Measurements from ENCODE around the gene MYL6.

MYL6 gene

GRCh38 chr12:56158926-56159461 is 835 bp downstream of the MYL6 start:
- DNase-seq, result peak; percentile 36

GRCh38 chr12:56159482-56160192 is 1.5 kb downstream of the MYL6 start:
- no peak for DNase-seq

DNA sequence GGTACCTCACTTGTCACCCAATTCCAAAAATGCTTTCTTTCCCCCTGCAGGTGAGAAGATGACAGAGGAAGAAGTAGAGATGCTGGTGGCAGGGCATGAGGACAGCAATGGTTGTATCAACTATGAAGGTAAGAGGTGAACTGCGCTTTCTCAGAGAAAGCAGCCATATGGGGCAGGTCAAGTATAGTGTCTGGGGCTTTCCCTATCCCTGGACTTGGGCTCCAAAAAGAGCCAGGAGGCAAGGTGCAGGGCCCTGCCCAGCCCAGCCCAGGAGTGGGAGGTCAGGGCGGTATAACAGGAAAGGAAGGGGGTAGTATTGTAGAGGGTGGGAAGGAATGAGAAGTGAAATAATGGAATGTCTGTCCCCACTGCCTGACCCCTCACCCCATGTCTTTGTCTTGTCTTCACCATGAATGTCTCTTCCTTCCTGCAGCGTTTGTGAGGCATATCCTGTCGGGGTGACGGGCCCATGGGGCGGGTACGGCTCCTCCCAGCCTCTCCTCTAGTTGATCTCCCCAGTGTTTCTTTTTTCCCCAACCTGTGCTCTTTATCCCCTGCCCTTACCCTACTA is 2.1 kb downstream of the MYL6 start:
- DNase-seq, result no peak

- DNase-seq, result no peak
Observed at GRCh38 chr12:56160894-56161689, 2.9 kb downstream of the MYL6 start.

- DNase-seq, result no peak
Observed at GRCh38 chr12:56161690-56162351, 3.7 kb downstream of the MYL6 start.

DNA sequence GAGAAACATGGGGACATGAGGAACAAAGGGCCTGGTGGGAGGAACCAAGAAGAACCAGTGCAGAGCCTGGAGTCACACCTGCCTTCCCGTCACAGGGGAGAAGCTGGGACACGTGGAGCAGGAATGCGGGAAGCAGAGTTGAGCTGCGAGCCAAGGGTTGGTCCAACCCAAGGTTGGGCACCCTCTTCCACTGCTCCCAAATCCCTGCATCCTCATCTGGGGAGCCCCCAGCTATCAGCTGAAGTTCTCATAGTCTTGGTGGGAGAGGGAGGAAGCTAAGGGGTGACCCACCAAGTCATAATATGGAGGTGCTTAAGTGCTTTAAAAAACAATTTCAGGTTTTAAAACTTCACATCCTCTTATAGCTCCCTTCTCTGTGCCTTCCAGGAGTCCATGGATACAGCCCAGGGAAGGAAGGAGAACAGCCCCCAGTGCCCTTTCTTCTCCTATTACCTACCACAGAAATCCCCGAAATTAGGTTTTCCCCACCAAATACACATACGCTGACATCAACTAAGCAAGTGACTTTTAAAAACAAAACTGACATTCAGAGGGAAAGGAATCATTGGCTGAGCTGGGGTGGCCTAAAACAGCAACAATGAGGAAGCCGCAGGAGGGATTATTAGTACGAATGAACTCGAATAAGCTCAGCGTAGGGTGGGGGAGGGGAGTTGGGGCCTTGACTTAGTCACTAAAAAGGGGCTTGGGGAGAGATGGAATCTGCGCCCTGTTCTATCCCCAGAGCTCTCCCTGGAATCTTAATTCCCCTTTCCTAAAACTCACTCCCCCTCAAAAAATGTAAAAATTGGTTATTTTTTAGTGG is 4.5 kb downstream of the MYL6 start:
- no peak for DNase-seq

DNA sequence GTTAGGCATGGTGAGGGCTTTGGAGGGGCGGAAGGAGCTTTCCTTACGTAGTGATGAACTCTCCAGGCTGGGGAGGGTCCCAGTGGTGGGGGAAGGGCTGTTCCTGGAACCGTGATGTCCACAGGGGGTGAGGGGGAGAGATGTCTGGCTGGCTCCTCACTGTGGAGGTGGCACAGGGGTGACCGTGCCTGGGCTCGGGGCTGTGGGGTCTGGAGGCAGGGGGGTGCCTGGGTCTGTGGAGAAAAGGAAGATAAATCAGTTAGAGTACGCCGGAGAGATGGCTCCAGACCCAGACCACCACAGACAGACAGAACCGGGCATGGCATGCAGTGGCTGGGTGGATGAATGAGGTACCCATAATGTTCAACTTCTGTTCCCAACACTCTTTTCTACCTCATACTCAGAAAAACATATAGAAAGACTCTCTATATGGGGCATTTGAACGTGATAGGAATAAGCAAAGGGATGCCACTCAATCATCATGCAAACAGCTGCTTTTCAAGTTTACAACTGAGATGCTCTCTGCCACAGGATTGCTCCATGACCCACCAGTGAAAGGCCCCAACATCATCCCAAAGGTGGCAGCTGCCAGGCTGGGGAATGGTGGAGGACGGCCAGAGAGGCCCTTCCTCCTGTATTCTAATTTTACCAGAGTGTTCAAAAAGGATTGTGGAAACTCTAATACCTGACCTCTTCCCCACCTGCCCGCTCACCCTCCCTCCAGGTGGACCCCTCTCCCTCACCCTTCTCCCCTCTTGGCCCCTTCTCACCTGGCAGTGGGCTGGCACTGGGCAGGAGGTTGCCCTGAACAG is 5.6 kb downstream of the MYL6 start:
- no peak for DNase-seq

GRCh38 chr12:56164345-56164729 is 6.2 kb downstream of the MYL6 start:
- no peak for DNase-seq

- DNase-seq, result no peak
Observed at GRCh38 chr12:56165369-56165768, 7.2 kb downstream of the MYL6 start.

DNA sequence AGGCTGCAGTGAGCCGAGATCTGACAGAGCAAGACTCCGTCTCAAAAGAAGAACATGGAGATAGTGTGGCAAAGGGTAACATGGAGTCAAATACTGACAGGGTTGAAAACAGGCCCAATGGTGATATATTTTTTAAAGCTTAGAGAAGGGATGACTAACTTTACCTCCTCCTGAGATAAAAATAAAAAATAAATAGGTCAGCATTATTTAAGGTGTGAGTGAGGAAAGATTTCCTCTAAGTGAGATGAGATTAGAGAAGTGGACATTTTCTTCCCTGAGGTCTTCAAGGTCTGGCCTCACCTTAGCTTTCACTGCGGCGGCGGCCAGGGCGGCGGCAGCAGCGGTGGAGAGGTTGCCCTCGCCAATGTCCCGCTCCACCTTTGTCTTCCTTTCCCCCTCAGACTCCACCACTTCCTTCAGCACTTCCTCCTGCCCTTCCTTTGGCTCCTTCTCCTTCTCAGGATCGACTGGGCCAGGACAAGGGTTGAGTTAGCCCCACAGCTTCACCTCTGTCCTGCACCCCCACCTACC is 11.1 kb downstream of the MYL6 start:
- DNase-seq, result no peak

GRCh38 chr12:56172839-56173238 is 14.7 kb downstream of the MYL6 start:
- no peak for DNase-seq

DNA sequence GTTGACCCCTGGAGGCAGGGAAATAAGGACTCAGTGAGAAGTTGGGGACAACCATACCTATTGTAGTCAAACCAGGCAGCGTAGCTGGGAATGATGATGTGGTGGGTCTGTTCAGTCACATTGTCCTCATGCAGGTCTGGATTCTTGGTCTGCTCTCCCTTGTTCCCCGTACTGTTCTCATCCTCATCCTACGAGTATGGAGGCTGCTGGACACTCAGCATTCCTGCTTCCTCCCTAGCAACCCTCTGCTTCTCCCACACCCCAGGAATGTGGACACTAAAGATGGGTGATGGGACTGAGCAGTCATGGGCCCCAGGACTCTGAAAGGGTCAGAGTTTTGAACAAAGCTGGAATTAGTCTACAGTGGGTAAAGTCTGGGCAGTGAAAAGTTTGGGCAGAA is 20.2 kb downstream of the MYL6 start:
- no peak for DNase-seq

DNA sequence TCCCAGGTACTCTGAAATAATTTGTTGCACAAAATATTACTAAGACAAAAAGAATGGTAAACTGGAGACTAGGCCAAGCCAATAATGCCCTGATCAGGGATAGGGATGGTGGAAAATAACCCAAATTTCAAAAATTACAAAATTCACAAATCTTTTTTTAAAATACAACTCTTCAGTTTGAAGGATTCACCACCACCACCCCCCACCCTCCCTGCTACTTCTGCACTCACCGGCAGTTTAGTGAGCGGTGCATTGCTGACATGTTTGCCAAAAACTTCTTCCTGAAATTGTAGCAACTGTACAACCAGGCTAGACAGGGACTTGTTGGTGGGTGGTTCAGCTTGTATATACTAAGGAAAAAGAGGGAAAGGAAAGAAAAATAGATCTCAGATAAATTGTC is 28.8 kb downstream of the MYL6 start:
- no peak for DNase-seq

DNA sequence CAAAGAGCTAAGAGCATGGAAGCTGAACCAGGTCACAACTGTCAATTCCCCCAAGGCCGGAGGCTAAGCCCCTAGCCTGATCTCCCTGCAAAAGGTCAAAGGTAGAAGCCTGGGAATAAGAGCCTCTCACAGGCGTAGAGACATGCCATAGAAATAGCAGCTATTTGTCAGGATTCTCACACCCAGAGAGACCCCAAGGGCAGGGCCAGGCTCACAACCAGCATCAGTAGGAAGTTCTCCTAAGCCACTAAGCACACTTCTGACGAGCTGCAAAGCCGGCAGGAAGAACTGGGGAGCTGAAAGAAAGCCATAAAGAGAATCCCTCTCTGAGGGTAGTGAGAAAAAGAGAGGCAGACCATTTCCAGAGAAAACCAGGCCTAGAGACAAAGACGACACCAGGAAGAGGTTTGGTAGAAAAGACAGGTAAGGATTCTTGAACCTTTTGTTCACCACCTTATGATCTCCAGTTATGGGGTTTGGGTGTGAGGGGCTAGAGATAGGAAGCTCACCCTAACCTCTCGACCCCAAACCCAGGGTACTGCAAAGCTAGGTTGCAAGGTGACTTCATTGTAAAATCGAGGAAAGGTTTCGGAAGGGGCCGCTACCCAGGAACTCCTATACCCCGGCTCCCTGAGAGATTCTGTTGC is 30.1 kb downstream of the MYL6 start:
- no peak for DNase-seq

GRCh38 chr12:56188778-56189098 is 30.6 kb downstream of the MYL6 start:
- DNase-seq, result peak; percentile 37

DNA sequence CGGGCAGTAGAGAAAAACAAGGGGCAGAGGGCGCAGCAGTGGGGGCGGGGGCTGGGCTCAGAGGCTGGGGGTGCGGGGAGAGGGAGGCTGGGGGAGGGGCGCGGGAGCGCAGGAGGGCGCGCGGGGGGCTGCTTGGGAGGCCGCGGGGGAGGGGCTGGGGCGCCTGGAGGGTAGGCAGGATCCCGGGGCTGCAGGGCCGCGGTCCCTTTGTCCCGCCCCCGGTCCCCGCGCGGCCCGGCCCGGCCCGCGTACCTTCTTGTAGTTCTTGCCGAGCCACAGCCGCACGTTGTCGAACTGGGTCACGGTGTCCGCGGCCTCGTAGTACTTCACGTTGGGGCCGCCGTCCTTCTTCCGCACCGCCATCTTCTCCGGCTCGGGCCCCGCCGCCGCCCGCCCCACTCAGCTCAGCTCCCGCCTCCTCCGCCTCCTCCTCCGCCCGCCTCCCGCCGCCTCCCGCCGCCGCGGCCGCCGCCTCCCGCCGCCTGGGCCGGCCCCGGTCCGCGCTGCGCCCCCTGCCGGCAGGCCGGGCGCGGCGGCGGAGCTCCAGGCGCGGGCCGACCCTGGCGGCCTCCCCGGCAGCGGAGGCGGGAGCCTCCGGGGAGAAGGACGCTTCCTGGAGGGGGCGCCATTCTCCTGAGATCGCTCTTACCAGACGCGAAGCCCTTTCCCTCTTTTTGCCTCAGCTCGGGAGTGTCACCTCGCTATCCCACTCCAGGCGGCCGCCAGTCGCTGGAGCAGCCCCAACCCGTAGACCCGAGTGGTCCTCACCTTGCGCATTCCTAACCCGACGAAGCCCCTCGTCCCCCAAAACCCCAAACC is 31.1 kb downstream of the MYL6 start, which contains the start of gene SMARCC2:
TSS of gene SMARCC2 (minus strand) at position 385 of the 819 bp plus-strand sequence. CDS start at position 363, 22 bp downstream.
- DNase-seq, result peak; percentile 88

GRCh38 chr12:56189918-56190694 is 31.9 kb downstream of the MYL6 start:
- peak; percentile 92 for DNase-seq

- no peak for DNase-seq
Observed at GRCh38 chr12:56190695-56191155, 32.6 kb downstream of the MYL6 start.

DNA sequence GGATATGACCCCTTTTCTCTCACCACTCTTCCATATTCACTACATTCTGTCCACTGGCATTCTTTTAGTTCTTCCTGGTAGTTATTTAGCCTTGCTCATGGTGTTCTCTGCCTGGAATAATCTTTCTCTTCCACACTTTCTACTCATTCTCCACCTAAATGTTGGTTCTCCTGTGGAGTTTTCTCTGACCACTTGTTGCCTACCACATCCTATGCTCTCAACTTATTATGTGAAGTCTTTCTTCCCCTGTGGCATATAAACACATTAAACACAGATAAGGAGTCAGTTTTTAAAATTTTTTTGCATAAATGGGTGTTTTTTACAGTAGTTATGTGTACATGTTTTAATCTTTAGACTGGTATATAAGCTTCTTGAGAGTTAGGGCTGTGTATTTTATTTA is 34.4 kb downstream of the MYL6 start:
- no peak for DNase-seq
